CD4-positive, alpha-beta T cell treated with Interleukin-1 beta for 1 hour (primary cell): Measurements from ENCODE around the gene HOMER2.
"Not testable (repeated sequence)": the region's sequence is repeated elsewhere in the genome, so short reads cannot be mapped to it uniquely, and the experiment has no call there.

Experiments used
- DNase-seq, 2 donors: peaks; one replicate each; pipeline ENCODE4 v3.0.0-alpha.2; 2020 to 2022

The HOMER2 gene

DNA sequence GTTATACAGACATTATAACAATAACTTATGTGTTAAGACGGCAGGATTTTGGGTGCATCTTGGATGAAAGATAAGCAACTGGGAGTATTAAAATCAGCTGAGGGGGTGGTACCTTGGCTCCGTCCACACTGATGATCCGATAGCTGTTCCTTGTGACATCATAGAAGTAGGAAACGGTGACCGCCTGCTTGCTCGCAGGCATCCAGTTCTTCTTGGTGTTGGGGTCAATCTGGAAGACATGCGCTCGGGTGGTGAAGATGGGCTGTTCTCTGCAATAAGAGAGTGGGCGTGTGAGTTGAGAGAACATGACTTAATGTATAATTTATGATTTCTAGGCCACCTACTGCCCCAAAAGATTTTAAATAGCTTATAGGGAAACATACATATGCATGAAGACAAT, 59.9 kb downstream of the HOMER2 start:
- DNase-seq = no peak

DNA sequence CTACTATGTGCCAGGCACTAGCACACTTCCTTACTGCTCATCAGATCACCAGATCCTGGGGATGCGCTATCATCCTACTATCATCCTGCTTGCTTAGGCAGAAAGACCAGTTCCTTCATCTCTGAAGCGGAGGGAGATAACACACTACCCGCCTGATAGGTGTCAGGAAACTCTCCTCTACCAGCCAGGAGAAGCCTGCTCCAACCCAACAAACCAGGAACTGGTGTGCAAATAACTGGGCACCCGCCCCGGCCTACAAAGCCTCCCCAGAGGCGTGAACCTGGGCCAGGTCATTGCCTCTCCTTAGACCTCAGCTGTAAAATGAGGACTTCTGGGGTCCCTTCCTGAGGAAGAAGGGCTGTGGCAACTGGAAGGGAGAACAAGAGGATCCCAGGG, 61.5 kb downstream of the HOMER2 start:
- no peak for DNase-seq

DNA sequence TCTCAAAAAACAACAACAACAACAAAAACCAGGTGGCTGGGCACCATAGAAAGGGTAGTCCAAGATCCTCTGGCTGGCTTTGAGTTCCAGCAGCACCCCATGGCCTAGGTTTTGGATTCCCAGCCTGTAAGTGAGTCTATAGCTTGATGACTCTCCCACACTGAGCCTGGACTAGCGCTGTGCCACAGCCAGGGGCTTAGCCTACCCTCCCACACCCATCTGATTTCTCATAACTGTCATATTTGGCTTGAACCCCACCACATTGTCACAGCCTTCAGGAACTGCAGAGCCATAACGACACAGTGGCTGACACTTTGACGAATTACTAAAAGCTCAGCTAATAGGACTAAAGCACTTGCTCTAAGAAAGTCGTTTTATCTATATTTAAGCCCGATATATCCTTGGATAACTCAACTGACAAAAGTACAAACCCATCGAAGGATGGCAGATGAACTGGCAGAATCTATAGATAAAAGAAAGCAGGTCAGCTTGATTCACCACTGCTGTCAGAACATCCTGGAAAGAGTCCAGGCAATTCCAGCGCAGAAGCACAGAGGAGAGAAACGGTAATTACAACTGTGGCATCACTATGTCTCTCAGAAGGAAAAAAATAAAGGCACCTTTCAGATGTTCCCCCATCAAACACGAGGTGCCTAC, 62.1 kb downstream of the HOMER2 start:
- DNase-seq = no peak

DNA sequence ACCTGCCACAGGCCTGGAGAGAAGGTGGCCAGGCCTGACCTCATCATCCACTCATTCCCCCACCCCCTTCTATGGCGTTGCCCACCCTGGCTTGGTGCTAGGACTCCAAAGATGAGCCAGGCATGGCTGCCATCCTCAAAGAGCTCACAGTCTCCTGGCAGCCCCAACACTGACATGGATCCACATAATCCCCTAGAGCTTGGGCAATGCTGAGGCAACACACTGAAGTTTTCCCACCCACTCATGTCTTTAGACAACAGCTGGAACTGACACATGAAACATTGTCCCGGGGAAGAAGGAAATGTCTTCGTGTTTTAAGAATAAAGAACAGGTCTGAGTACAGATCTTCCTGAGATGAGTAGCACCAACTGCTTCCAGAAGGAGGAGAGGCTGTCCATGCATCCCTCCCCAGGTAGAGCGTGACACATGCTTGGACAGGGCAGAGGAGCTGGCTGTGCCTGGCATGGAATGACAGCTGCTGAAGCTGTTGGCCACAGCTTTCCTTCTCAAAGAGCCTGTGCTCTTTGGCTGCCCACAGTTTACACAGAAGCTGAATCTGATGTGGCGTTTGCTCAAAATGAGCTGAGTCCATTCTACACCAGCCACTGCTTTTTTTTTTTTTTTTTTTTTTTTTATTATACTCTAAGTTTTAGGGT, 70.1 kb downstream of the HOMER2 start:
- DNase-seq = no peak

DNA sequence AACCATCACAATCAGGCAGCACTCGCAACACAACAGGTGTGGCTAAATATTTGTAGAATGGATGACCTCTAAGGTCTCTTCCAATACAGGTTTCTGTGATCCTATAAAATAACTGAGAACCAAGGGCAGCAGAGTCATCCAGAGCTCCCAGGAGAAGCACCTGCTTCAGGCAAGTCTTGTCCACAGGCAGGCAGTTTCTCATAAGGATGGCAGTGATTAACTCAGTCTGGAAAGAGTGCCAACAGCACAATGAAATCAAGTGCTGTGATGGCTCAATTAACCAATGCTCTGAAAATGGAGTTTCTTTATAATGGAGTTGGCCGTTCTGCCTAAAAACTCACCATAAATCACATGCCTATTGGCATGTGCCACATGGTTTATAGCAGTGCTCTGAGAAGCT, 70.8 kb downstream of the HOMER2 start:
- DNase-seq = no peak

DNA sequence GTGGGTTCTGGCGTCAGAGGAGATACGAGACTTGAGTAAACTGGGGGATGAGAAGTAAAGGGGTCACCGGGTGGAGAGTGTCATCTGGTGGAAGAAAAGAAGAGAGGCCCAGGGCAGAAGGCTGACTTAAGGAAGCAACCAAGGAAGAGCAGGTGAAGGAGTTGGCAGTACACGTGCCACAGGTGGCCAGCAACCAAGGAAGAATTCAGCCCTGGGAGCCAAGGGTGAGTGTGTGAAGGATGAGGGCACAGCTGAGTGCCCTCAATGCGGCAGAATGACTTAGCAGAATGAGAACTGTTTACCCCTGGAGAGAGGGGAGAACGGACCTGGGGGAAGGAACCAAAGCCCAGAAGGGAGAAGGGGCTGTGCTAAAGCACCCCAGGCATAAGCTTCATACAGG, 71.8 kb downstream of the HOMER2 start:
- no peak for DNase-seq

DNA sequence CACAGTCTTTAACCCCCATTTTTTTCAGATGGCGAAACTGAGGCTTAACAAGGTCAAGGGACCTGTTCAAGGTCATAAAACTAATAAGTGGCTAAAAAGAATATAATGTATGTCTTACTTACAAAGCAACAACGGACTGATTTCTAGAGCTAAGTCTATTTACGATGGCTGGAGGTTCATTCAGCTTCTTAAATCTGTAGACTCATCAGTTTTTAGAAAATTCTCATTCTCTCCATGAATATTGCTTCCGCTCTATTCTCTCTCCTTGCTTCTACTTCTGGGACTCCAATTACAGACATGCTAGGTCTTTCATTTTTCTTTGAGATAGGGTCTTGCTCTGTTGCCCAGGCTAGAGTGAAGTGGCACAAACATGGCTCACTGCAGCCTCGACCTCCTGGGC, 74.2 kb downstream of the HOMER2 start:
- DNase-seq = no peak

DNA sequence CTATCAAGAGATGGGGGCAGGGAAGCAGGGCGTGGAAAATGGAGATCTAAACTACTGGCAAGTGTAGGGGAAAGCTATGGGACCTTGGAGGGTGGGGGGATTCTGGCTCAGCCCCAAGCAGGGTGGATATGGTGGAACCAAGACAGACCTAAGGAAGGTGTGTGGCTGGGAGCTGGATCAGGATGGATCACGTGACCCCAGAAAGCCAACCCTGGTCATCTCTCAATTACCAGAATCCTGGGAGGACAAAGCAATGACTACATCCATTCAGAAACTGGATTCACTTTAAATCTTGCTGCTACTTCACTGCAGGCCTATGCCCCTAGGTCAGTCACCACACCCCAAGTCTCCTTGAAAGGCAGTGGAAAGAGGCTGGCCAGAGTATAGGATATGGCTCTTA, 74.7 kb downstream of the HOMER2 start:
- no peak for DNase-seq

DNA sequence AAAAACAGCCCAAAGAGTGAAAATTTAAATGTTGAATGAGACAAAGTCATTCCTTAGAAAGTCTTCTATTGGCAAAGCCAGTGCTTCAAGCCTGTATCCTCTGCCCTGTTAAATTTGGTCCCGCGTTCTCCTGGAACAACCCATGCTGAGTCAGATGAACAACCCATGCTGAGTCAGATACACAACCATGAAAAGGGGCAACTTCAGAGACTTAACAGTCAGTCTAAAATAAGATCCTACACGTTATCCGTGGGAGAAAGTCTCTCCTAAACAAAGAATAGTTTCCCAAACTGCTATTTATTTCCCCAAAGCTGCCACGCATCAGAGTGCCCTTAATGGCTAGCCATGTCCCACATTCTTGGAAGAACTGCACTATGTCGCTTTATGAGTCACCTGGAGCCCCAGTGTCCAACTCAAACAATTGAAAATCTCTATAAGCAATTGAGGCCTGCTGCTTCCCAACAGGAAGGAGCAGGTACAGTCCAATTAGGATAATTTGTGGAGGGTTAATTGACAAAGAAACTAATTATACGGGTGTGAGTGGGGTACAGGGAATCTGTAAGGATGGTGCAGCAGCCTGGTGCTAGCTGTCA, 77.0 kb downstream of the HOMER2 start:
- no peak for DNase-seq

DNA sequence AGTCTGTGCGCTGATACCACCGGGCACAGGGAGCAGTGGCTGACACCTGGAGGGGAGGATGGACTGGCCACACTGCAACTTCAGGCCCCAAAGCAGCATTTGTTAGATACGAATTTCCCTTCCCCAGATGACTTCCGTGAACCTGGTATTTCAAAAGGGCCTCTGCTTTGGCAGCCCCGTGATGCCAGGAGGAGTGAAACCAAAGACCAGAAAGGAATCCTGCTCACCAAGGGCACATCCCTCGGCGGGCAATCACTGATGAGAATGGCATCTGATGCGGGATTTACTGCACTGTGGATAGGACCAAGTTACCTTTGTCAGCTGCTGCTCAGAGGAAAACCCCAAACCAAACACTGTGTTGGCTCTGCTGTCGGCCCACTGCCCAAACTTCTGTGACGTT, 77.6 kb downstream of the HOMER2 start:
- DNase-seq = no peak

DNA sequence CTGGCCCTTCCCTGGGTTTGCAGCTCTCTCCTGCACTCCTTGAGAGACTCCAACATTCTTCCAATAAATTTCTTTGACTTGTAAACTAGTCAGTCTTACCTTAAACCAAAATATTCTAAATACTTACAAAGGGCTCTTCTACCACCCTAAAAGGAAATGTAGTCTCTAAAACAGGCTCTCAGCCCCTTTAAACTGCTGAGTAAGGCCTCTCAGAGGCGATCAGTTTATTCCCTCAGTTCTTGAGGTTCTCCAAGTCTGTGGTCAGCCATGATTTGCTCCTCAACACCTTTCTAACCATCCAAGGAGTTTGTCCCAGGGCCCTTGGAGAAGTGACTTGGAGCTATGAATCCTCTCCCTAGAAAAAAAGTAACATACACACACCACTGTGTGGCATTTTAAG, 78.3 kb downstream of the HOMER2 start:
- no peak for DNase-seq

DNA sequence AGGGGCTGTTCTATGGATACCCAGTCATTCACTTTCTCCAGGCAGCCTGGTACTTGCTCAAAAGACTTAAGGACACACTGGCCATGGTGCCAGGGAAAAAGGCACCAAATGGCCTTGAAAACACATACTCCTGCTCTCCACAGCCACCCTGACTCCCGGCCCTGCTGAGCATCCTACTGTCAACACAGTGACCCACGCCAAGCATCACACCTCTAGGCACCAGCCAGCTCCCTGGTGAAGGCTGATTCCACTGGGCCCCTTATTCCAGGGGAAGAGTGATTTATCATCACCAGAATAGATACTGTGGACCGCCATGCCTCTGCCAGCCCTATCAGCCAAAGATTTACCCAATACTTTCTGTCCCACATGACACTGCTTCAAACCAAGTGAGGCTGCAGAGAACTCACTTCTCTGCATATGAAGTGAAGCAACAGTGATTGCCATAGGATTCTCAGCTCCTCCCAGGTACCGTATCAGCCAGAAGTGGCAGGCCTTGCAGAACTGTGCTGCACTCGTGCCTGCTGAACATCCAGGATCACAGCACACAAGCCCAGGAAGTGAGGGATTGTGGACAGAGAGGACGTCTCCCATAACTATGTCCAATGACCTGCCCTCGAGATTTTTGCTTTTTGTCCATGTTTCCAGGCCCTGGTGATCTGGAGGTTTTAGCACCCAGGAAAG, 79.4 kb downstream of the HOMER2 start:
- DNase-seq = no peak

DNA sequence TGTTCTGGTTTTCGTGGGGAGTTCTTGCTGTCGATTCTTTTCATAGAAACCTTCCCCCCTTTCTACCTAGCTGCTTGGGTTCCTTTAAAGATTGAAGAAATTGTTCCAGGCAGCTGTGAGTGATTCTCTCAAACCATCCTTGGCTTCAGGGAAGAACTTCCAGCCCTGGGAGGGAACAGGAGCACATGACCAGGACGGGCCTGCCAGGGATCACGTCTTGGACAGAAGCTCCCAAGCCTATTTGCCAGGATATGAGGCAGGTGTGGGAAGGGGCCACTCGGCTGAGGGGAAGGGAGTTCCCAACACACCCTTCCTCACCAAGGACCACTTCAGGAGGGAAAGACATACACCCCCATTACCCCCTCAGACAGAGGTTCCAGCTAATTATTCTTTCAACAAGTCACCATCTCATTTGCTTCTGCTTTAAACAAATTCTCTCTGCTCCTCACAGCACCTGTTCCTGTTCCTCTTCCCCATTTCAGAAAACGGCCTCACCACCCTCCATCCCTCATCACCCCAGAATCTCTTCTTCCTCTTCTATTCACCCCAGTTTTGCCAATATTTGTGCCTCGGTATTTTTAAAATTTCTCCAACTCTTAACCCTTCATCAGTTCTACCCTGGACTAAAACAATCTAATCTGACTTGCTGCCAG, 80.6 kb downstream of the HOMER2 start:
- DNase-seq = no peak

DNA sequence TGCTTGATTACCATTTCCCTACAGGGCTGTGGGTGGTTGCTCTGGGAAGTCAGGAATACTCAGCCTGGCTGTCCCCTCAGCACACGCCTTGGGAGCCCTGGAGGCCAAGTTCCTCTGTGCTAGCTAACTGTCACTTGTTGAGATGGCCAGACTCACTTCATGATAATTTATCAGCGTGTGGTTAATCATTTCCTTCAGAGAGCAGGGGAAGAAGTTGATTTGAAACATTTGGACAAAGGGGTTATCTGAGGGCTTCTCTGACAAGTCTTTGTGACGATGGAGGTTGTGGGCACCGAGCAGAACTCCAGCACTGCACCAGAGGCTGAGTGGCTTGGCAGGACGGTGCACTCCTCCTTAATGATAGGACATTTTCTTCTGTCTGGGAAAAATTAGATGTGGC, 81.2 kb downstream of the HOMER2 start:
- DNase-seq = no peak

DNA sequence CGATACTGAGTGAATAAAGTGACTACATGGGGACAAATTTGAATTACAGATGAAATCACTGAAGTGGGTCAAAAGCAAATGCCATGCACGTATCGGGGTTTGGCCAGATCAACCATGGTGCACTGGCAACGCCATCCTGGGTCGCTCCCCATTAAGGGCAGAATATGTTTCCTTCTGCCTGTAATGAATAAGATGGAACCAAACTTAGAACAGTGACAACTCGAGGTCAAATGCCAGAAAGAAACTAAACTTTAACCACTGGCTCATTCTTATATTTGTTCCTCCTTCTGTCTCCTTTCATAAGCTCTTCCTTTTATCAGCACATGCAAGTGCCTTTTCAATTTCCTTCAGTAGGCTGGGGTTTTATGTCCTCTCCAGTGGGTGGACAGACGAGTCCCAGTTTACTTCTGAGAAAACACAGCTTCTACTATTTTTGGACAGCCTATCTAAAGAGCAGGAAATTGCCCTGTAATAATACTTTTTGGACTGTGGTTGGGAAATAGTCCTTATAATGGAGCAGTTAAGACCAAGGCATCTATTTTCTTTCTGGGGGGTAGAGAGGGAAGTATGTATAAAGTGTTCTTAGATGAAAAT, 81.7 kb downstream of the HOMER2 start:
- no peak for DNase-seq

DNA sequence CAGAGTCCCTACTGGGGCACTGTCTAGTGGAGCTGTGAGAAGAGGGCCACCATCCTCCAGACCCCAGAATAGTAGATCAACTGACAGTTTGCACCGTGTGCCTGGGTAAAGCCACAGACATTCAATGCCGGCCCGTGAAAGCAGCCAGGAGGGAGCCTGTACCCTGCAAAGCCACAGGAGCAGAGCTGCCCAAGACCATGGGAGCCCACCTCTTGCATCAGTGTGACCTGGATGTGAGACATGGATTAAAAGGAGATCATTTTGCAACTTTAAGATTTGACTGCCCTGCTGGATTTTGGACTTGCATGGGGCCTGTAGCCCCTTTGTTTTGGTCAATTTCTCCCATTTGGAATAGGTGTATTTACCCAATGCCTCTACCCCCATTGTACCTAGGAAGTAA, 86.5 kb downstream of the HOMER2 start:
- not testable (repeated sequence) for DNase-seq

DNA sequence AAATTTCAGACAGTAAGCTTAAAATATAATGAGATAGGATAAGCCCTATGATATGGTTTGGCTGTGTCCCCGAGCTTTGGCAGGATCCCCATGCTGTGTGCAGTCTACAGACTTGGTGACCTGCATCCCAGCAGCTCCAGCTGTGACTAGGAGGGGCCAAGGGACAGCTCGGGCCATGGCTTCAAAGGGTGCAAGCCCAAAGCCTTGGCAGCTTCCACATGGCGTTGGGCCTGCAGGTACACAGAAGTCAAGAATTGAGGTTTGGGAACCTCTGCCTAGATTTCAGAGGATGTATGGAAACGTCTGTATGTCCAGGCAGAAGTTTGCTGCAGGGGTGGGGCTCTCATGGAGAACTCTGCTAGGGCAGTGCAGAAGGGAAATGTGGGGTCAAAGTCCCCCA, 86.9 kb downstream of the HOMER2 start:
- not testable (repeated sequence) for DNase-seq

DNA sequence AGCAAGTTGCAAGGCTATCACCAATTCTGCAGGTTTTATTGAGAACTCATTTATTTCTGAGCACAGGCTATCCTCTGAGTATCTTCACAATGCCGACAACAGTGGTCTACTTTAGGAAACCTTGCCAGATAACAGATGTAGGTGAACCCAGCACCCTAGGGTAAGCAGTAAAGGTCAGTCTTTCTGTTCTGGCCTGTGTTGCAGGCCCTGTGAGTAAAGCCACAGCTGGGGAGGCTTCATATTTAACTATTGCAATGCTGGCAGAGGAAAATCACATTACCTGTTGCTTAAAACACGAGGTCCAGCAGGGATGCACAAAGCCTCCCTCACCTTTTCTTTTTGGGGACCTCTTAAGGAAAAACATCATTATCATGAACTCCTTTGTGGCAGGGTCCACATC, 87.6 kb downstream of the HOMER2 start:
- DNase-seq = no peak

DNA sequence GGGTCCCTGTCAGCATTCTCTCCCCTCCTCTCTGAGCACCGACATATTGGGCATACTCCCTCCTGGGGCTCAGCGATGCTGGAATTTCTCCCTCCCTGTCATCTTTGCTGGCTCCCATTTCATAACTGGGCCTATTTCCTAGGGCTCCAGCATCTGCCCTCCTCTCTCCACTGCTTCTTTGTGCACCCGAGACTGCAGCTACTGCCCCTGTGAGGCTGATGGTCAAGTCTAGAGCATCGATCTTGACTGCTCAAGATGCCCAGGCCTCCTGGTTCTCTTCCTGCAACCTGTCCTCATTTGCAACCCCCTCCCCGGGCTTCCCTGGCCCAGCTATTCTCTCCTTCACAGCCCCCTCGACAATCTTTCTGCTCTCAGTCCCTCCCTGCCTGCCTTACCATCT, 89.6 kb downstream of the HOMER2 start:
- no peak for DNase-seq

DNA sequence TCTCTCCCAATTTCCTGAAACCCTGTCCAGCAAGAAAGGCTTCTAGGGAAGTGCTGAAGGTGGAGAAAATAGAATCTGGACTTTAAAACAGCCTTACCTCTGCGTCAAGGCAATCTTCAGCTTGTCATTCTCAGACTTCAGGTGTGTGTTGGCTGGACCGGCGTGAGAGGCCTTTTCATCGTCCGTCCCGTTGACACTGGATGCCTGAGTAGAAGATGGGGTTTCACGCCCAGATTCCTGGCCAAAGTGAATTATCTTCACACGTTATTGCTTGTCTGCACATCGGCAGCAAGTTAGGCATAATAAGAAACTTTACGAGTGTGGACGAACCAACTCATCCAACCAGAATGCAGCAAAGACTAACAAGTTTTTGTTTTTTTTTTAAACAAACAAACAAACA, 93.6 kb downstream of the HOMER2 start:
- DNase-seq = no peak

DNA sequence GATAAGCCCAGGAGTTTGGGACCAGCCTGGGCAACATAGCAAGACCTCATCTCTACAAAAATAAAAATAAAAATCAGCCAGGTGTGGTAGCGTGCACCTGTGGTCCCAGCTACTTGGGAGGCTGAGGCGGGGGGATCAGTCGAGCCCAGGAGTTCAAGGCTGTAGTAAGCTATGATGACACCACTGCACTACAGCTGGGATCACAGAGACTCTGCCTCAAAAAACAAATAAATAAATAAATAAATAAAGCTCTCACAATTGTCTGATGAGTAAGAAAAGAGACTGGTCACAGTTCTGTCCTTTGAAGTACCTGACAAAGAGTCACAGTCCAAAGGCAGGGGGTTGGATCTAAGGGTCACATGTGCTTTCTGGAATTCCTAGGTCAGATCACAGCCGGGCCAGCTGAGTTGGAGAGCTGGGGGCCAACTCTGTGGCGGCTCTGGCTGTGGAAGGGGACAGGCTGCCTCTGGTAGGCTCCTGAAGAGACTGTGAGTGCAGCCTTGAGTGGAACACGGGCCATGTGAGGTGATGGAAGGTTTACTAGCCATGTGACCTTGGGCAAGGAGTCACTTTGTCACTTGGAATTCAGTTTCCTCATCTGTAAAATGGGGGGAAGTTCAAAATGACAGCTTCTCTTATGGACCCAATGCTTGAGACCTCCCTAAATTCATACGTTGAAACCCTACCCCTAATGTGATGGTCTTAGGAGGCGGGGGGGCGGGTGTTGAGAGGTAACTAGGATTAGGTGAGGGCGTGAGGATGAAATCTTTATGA, 95.9 kb downstream of the HOMER2 start:
- no peak for DNase-seq
